ENCODE data around the gene ENPP1. TPM values are rescaled to one million over a fixed set of nuclear protein-coding genes. Genes with fewer than 3 reads are reported as not detected.

ENPP1 gene
- total RNA-seq, 1 donor from 2014 or later = 7.1 TPM

DNA sequence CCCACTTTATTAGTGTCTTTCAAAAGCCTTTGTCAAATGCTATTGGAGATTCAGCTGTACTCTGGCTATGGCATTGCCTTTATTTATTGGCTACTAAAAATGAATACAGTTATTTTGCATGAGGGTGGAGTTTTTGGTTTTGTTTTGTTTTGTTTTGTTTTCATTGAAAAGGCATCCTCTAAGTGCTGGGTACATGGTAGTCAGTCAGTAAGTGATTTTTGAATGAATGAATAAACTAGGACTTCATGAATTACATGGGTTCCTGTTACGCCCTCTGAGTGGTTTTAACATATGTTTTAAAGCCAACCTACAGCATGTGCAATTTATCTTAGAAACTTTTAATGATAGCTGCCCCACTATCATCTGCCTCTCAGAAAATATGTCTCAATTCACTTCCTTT, 38.9 kb upstream of the ENPP1 start:
- Mint-ChIP-seq H3K9me3 (ENCODE audit: unreplicated experiment) (peaks cover 2% of the 10 kb centered on the region), H3K27me3 (ENCODE audit: low read depth, unreplicated experiment) (peaks cover 4% of the 10 kb centered on the region)

DNA sequence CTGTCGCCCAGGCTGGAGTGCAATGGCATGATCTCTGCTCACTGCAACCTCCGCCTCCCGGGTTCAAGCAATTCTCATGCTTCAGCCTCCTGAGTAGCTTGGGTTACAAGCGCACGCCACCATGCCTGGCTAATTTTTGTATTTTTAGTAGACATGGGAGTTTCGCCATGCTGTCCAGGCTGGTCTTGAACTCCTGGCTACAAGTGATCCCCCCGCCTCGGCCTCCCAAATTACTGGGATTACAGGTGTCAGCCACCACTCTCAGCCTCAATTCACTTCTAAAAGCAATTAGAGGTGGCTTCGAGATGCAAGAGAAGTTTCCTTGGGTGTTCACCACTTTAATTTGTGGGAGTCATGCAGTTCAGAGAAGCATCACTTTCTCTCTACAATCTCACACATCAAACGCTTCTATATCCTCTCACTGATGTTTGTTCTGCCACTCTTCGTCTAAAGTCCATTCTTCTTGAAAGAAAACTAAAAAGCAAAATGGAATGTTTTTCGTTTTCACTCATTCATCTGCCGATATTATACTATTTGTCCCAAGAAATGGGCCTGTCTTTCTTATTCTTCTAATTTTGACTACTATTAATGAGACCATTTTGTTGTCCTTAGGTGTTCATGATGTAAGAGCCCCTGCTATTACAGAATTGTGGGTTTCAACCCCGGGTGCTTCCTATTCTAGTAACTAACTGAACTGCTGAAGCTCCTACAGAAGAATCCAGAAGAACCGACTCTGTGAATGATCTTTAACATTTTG, 38.3 kb upstream of the ENPP1 start:
- Histone ChIP-seq H3K36me3 (ENCODE audit: insufficient read depth, low read length) (no peaks in the 10 kb centered on the region), H4K20me1 (ENCODE audit: insufficient read depth, low read length) (no peaks in the 10 kb centered on the region), H3K27me3 (ENCODE audit: insufficient read depth, low read length) (no peaks in the 10 kb centered on the region), H3K4me3 (ENCODE audit: insufficient read depth, low read depth, low read length) (no peak overlapping the region), H3K9me3 (ENCODE audit: insufficient read depth, low read depth, low read length) (no peaks in the 10 kb centered on the region), H3K4me1 (ENCODE audit: insufficient read depth, low read length) (peaks cover 9% of the 10 kb centered on the region), H3K79me2 (ENCODE audit: insufficient read depth, low read length) (no peaks in the 10 kb centered on the region), H2AFZ (ENCODE audit: low read depth, low read length) (no peak overlapping the region), H3K27ac (ENCODE audit: low read depth, low read length) (no peak overlapping the region), H3K9ac (ENCODE audit: low read length) (no peak overlapping the region), H3K4me2 (ENCODE audit: low read length) (no peak overlapping the region)
- no peak overlapping the region for H3K27ac Mint-ChIP-seq (ENCODE audit: unreplicated experiment)
- no peak overlapping the region for H3K4me3 Mint-ChIP-seq (ENCODE audit: unreplicated experiment)
- no peaks in the 10 kb centered on the region for H3K36me3 Mint-ChIP-seq (ENCODE audit: low read depth, unreplicated experiment)
- TF ChIP-seq CTCF (IDR thresholded peaks at IDR 0.05; ENCODE audit: insufficient read depth, low read depth, low read length) (no peak), EZH2 (IDR thresholded peaks at IDR 0.05; ENCODE audit: insufficient read depth, low read length) (no peak)
- DNase-seq (ENCODE audit: low read depth) = no peak
- FAIRE-seq = no peak
- peaks cover 11% of the 10 kb centered on the region for H3K4me1 Mint-ChIP-seq (ENCODE audit: low read depth, unreplicated experiment)
- H3K9me3 Mint-ChIP-seq (ENCODE audit: unreplicated experiment) = peaks cover 2% of the 10 kb centered on the region
- peaks cover 4% of the 10 kb centered on the region for H3K27me3 Mint-ChIP-seq (ENCODE audit: low read depth, unreplicated experiment)

More for the DNA sequence above, 38.9 kb upstream of the ENPP1 start:
- no peaks in the 10 kb centered on the region for H3K27me3 ChIP-seq (ENCODE audit: insufficient read depth, low read length)
- FAIRE-seq = no peak
- H2AFZ ChIP-seq (ENCODE audit: low read depth, low read length) = no peak overlapping the region
- no peak overlapping the region for H3K27ac ChIP-seq (ENCODE audit: low read depth, low read length)
- H3K9ac ChIP-seq (ENCODE audit: low read length) = no peak overlapping the region
- Mint-ChIP-seq H3K4me3 (ENCODE audit: unreplicated experiment) (no peak overlapping the region), H3K27ac (ENCODE audit: unreplicated experiment) (no peak overlapping the region), H3K4me1 (ENCODE audit: low read depth, unreplicated experiment) (peaks cover 16% of the 10 kb centered on the region), H3K36me3 (ENCODE audit: low read depth, unreplicated experiment) (no peaks in the 10 kb centered on the region)
- no peak overlapping the region for H3K4me3 ChIP-seq (ENCODE audit: insufficient read depth, low read depth, low read length)
- H3K9me3 ChIP-seq (ENCODE audit: insufficient read depth, low read depth, low read length) = no peaks in the 10 kb centered on the region
- H4K20me1 ChIP-seq (ENCODE audit: insufficient read depth, low read length) = no peaks in the 10 kb centered on the region
- peaks cover 9% of the 10 kb centered on the region for H3K4me1 ChIP-seq (ENCODE audit: insufficient read depth, low read length)
- DNase-seq (ENCODE audit: low read depth) = no peak
- no peaks in the 10 kb centered on the region for H3K79me2 ChIP-seq (ENCODE audit: insufficient read depth, low read length)
- H3K36me3 ChIP-seq (ENCODE audit: insufficient read depth, low read length) = no peaks in the 10 kb centered on the region
- TF ChIP-seq EZH2 (IDR thresholded peaks at IDR 0.05; ENCODE audit: insufficient read depth, low read length) (no peak), CTCF (IDR thresholded peaks at IDR 0.05; ENCODE audit: insufficient read depth, low read depth, low read length) (no peak)
- H3K4me2 ChIP-seq (ENCODE audit: low read length) = no peak overlapping the region

DNA sequence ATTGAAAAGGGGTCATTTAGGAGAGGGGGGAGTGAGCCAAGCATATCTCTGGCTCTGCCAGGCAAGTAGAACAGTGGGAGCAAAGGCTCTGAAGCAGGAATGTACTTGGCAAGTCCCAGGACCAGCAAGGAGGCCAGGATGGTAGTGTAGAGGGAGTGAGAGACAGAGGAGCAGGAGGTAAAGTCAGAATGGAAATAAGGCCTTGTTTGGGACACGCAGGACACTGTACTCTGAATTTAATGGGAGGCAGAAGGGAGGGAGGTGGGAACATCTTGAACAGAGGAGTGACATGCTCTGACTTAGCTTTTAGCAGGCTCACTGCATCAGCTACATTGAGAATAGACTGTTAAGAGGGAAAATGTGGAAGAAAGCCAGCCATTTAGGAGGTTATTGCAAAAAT, 37.0 kb upstream of the ENPP1 start:
- H3K4me2 ChIP-seq (ENCODE audit: low read length) = no peak overlapping the region
- no peak for FAIRE-seq
- H3K27ac ChIP-seq (ENCODE audit: low read depth, low read length) = no peak overlapping the region
- Mint-ChIP-seq H3K9me3 (ENCODE audit: unreplicated experiment) (peaks cover 2% of the 10 kb centered on the region), H3K27me3 (ENCODE audit: low read depth, unreplicated experiment) (peaks cover 4% of the 10 kb centered on the region), H3K4me1 (ENCODE audit: low read depth, unreplicated experiment) (peaks cover under 1% of the 10 kb centered on the region), H3K36me3 (ENCODE audit: low read depth, unreplicated experiment) (no peaks in the 10 kb centered on the region), H3K4me3 (ENCODE audit: unreplicated experiment) (no peak overlapping the region), H3K27ac (ENCODE audit: unreplicated experiment) (no peak overlapping the region)
- H3K9me3 ChIP-seq (ENCODE audit: insufficient read depth, low read depth, low read length) = no peaks in the 10 kb centered on the region
- H4K20me1 ChIP-seq (ENCODE audit: insufficient read depth, low read length) = no peaks in the 10 kb centered on the region
- H3K4me3 ChIP-seq (ENCODE audit: insufficient read depth, low read depth, low read length) = no peak overlapping the region
- no peak overlapping the region for H3K9ac ChIP-seq (ENCODE audit: low read length)
- DNase-seq (ENCODE audit: low read depth) = no peak
- TF ChIP-seq EZH2 (IDR thresholded peaks at IDR 0.05; ENCODE audit: insufficient read depth, low read length) (no peak), CTCF (IDR thresholded peaks at IDR 0.05; ENCODE audit: insufficient read depth, low read depth, low read length) (no peak)
- no peak overlapping the region for H2AFZ ChIP-seq (ENCODE audit: low read depth, low read length)
- H3K79me2 ChIP-seq (ENCODE audit: insufficient read depth, low read length) = no peaks in the 10 kb centered on the region
- H3K27me3 ChIP-seq (ENCODE audit: insufficient read depth, low read length) = no peaks in the 10 kb centered on the region
- H3K36me3 ChIP-seq (ENCODE audit: insufficient read depth, low read length) = no peaks in the 10 kb centered on the region
- peaks cover under 1% of the 10 kb centered on the region for H3K4me1 ChIP-seq (ENCODE audit: insufficient read depth, low read length)
